Neural cell (in vitro differentiated cells): ENCODE measurements around the gene ADGRB2.

ENCODE experiments used
- POLR2AphosphoS5 ChIP-seq: IDR thresholded peaks from 2 replicates; pipeline ENCODE4 v1.6.1; 2012
- TF ChIP-seq, protein P1 (sequence below): fragments of 450-650 bp; IDR thresholded peaks from 2 replicates; pipeline ENCODE4 v1.5.1; 2014; ENCODE audit warnings: antibody characterized with exemption, mild to moderate bottlenecking, moderate library complexity; ENCODE audit not compliant: poor library complexity, severe bottlenecking

DNA sequence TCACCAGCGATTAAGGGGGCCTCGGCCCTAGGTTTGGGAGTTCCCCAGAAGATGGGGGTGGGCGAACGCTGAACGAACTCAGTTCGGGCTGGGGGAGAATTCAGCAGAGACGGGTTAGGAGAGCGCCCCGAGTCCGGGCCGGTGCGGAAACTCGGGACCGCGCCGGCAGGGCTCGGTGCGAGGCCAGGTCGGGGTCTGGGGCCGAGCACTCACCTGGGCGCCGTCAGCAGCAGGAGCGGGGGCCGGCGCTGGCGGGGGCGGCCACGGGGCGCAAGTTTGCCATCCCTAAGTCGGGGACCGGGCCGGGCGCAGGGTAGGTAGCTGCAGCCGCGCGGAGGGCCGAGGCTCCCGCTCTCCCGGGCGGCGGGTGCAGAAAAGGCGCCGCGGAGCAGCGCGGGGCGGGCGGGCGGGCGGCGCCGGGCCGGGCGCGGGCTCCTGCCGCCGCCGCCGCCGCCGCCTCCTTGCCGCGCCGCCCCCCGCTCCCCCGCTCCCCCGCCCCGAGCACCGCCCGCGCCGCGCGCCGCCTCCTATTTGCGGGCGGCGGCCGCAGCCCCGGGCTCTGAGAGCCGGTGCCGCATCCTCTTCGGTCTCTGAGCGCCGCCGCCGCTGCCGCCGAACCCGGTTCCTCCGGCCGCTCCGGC is 349 bp downstream of the ADGRB2 start:
- TF ChIP-seq POLR2AphosphoS5 = no peak
- TF ChIP-seq, protein P1, sequence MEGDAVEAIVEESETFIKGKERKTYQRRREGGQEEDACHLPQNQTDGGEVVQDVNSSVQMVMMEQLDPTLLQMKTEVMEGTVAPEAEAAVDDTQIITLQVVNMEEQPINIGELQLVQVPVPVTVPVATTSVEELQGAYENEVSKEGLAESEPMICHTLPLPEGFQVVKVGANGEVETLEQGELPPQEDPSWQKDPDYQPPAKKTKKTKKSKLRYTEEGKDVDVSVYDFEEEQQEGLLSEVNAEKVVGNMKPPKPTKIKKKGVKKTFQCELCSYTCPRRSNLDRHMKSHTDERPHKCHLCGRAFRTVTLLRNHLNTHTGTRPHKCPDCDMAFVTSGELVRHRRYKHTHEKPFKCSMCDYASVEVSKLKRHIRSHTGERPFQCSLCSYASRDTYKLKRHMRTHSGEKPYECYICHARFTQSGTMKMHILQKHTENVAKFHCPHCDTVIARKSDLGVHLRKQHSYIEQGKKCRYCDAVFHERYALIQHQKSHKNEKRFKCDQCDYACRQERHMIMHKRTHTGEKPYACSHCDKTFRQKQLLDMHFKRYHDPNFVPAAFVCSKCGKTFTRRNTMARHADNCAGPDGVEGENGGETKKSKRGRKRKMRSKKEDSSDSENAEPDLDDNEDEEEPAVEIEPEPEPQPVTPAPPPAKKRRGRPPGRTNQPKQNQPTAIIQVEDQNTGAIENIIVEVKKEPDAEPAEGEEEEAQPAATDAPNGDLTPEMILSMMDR = no peak
